A549 (cell line): ENCODE measurements around the gene RPP25L. TPM values are rescaled to one million over a fixed set of nuclear protein-coding genes. Genes with fewer than 3 reads are reported as not detected.

ENCODE experiments used
- ATAC-seq, 2 experiments: fragments of 200-7000 bp in 1 of 2; fragments of >200 bp in 1 of 2; cut with Nextera tagmentation in 1 of 2; cut with Tn5 transposase in 1 of 2; 3 replicates each; pipeline versions ENCODE4 v1.8.0 to v1.9.1; 2018 to 2020; ENCODE audit warnings: mild to moderate bottlenecking in 1 of 2, moderate library complexity in 1 of 2
- CTCF ChIA-PET: fragments of 300-600 bp; sonication (Branson Sonifier 250); formaldehyde crosslinking; extraction: SDS; loops from one replicate; lab custom pipeline; 2021; ENCODE audit warnings: antibody characterized with exemption, inconsistent platforms; lab: Yijun Ruan, JAX
- POLR2A ChIA-PET: fragments of 350-600 bp; formaldehyde crosslinking; extraction: SDS; loops from one replicate; lab custom pipeline; 2021; ENCODE audit warnings: antibody characterized with exemption, inconsistent platforms; lab: Yijun Ruan, JAX
- DNase-seq, 2 experiments: peaks; one replicate each; pipeline versions ENCODE4 v3.0.0 to v3.0.0-alpha.2; 2011 to 2016; ENCODE audit warnings: low read depth in 1 of 2, low spot score in 1 of 2
- FAIRE-seq: peaks from 2 replicates; lab custom pipeline; 2011; peaks lifted over from hg19 to GRCh38; lab: Jason Lieb, UNC
- H3K27ac ChIP-seq, 2 experiments: fragments of >200 bp; sonication (Bioruptor Twin); formaldehyde crosslinking; 3 replicates each; pipeline ENCODE4 v1.5.1; 2016 to 2017
- H3K4me1 ChIP-seq: fragments of >200 bp; sonication (Bioruptor Twin); formaldehyde crosslinking; 3 replicates; pipeline ENCODE4 v1.6.1; 2016
- H3K4me2 ChIP-seq: fragments of >200 bp; sonication (Bioruptor Twin); formaldehyde crosslinking; 3 replicates; pipeline ENCODE4 v1.6.1; 2016
- H3K4me3 ChIP-seq: fragments of >200 bp; sonication (Bioruptor Twin); formaldehyde crosslinking; 3 replicates; pipeline ENCODE4 v1.5.1; 2016
- H3K9me3 ChIP-seq: fragments of >200 bp; sonication (Bioruptor Twin); formaldehyde crosslinking; 3 replicates; pipeline ENCODE4 v1.6.1; 2016
- CBX2 ChIP-seq: fragments of 200-600 bp; sonication (generic); IDR thresholded peaks from 2 replicates; pipeline ENCODE4 v1.6.1; 2016; ENCODE audit warnings: low read depth, mild to moderate bottlenecking, borderline replicate concordance
- FOXS1 ChIP-seq: fragments of 250-450 bp; sonication (Bioruptor Pico); IDR thresholded peaks from 2 replicates; pipeline ENCODE4 v1.5.0; 2020; ENCODE audit warnings: mild to moderate bottlenecking, moderate library complexity
- HOXA7 ChIP-seq: fragments of 250-450 bp; sonication (Bioruptor Pico); IDR thresholded peaks from 2 replicates; pipeline ENCODE4 v1.5.0; 2020; ENCODE audit warnings: mild to moderate bottlenecking, moderate library complexity
- JUNB ChIP-seq: fragments of >200 bp; sonication (Bioruptor Twin); formaldehyde crosslinking; IDR thresholded peaks from 2 replicates; pipeline ENCODE4 v1.6.1; 2016
- KDM1A ChIP-seq: fragments of 200-600 bp; sonication (generic); IDR thresholded peaks from 2 replicates; pipeline ENCODE4 v1.6.1; 2016; ENCODE audit warnings: low read depth, mild to moderate bottlenecking
- KDM5A ChIP-seq: fragments of 200-600 bp; sonication (generic); IDR thresholded peaks from 2 replicates; pipeline ENCODE4 v1.6.1; 2016; ENCODE audit warnings: antibody characterized with exemption, mild to moderate bottlenecking
- NFE2L2 ChIP-seq: fragments of 150-350 bp; conservative IDR thresholded peaks from 2 replicates; pipeline ENCODE4 v1.6.1; 2014; ENCODE audit warnings: low read length
- RAD21 ChIP-seq, 2 experiments: fragments of >200 bp in 1 of 2; sonication (Bioruptor Twin) in 1 of 2; formaldehyde crosslinking in 1 of 2; IDR thresholded peaks in 1 of 2; conservative IDR thresholded peaks in 1 of 2; 2 replicates in 1 of 2; 3 replicates in 1 of 2; pipeline ENCODE4 v1.6.1; 2012 to 2018; ENCODE audit warnings: inconsistent platforms in 1 of 2
- SREBF2 ChIP-seq: fragments of 450-650 bp; IDR thresholded peaks from 2 replicates; pipeline ENCODE4 v1.6.1; 2014; ENCODE audit warnings: mild to moderate bottlenecking, moderate library complexity
- ZFP36 ChIP-seq: fragments of 450-650 bp; IDR thresholded peaks from 2 replicates; pipeline ENCODE4 v1.6.1; 2014; ENCODE audit warnings: borderline replicate concordance; ENCODE audit not compliant: partially characterized antibody
- ZNF302 ChIP-seq: fragments of 250-450 bp; sonication (Bioruptor Pico); IDR thresholded peaks from 2 replicates; pipeline ENCODE4 v1.9.0; 2021; ENCODE audit warnings: inconsistent platforms, mild to moderate bottlenecking, moderate library complexity
- WGBS: methylation state at CpG from one replicate; pipeline ENCODE4 v1.1.6; 2017; ENCODE audit errors: missing lambda C conversion rate; 5-methylcytosine and 5-hydroxymethylcytosine counted together
- polyA plus RNA-seq, 4 experiments: library from polyadenylated mRNA; depleted of rRNA in 3 of 4; stranded (reverse); fragments of >200 nt; fragmentation: RNase III in 1 of 4; extraction: RNeasy Plus Mini Kit Qiagen cat#74134 plus additional on column Dnase treatment in 1 of 4; gene quantifications; 2 replicates in 3 of 4; 3 replicates in 1 of 4; pipeline ENCODE4 v1.2.3, GENCODE V29; 2011 to 2017
- TF ChIP-seq, protein P1 (sequence below): fragments of 250-450 bp; sonication (Bioruptor Pico); IDR thresholded peaks from 2 replicates; pipeline ENCODE4 v1.5.0; 2021; ENCODE audit warnings: mild to moderate bottlenecking, moderate library complexity, borderline replicate concordance
- TF ChIP-seq, protein P2 (sequence below): fragments of 200-600 bp; sonication (generic); IDR thresholded peaks from 2 replicates; pipeline ENCODE4 v1.6.1; 2016; ENCODE audit warnings: antibody characterized with exemption, mild to moderate bottlenecking, moderate library complexity
- TF ChIP-seq, protein P3 (sequence below): IDR thresholded peaks from 2 replicates; pipeline ENCODE4 v1.6.1; 2012
- TF ChIP-seq, protein P4 (sequence below): fragments of >200 bp; sonication (Bioruptor Twin); formaldehyde crosslinking; IDR thresholded peaks from 2 replicates; pipeline ENCODE4 v1.6.1; 2016
- TF ChIP-seq, protein P5 (sequence below): fragments of 250-450 bp; sonication (Bioruptor Pico); IDR thresholded peaks from 2 replicates; pipeline ENCODE4 v1.5.0; 2020; ENCODE audit warnings: low read depth, mild to moderate bottlenecking, moderate library complexity

RPP25L gene
- polyA plus RNA-seq, 2 of the 4 experiments (the other 2 are of a cell fraction) = 40.8 to 41.7 TPM

DNA sequence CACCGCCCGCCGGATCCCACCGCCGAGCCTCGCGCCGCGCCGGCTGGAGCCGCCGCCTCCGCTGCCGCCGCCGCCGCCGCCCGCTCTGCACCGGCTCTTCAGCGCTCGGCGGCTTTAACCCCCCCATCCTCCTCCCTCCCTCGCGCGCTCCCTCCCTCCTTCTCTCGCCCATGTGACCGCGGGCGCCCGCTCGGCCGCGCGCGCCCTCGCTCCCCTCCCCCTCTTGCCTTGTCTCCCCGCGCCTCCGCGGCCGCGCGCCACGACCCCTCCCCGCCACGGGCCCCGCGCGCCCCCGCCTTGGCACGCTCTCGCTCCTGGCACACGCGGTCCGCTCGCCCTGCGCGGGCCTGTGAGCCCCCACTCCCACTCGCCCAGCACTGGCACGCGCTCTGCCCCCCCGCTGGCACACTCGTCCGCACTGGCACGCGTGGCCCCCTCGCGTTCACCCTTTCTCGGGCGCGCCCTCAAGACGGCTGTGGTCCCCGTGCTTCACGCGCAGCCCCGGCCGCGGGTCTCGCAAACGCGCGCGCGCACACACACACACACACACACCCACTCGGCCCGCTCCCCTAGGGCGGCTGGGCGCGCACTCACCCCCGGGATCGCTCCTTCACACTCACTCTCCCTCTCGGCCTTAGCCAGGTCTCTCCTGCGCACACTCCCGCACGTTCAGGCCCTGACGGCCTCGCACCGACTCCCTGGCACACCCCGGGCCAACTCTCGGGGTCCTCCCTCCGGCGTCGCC, 22.1 kb downstream of the RPP25L start, which contains the start of gene CNTFR:
Gene CNTFR, minus strand, starts transcription at position 89 of the 745 bp plus-strand sequence. CDS start 20,743 bp downstream, outside the sequence.
- Histone ChIP-seq H3K27ac (peak within 1 kb of the TSS in 1 of 2 experiments; percentile 74; a peak in 2 of 6 replicates), H3K9me3 (no peaks in the 10 kb centered on the region), H3K4me3 (peak within 1 kb of the TSS; percentile 53), H3K4me1 (peaks cover 7% of the 10 kb centered on the region; the same call in 2 of the 3 replicates), H3K4me2 (peak within 1 kb of the TSS; percentile 94)
- POLR2A ChIA-PET = no interaction called here
- CTCF ChIA-PET = interaction anchor here (0.6 to 17.1 kb wide), 3 partner anchors 40 to 186 kb away, joined by 3 to 168 read pairs (median 3); no protein-coding TSS in a partner anchor
- ATAC-seq (peak in 1 of 2 experiments; percentile 14; a peak in 1 of 6 replicates), DNase-seq (no peak), FAIRE-seq (no peak)
- 14% methylated on average over 20 of the region's 104 CpGs for WGBS
- no peak for TF ChIP-seq KDM5A
- TF ChIP-seq, protein P1, sequence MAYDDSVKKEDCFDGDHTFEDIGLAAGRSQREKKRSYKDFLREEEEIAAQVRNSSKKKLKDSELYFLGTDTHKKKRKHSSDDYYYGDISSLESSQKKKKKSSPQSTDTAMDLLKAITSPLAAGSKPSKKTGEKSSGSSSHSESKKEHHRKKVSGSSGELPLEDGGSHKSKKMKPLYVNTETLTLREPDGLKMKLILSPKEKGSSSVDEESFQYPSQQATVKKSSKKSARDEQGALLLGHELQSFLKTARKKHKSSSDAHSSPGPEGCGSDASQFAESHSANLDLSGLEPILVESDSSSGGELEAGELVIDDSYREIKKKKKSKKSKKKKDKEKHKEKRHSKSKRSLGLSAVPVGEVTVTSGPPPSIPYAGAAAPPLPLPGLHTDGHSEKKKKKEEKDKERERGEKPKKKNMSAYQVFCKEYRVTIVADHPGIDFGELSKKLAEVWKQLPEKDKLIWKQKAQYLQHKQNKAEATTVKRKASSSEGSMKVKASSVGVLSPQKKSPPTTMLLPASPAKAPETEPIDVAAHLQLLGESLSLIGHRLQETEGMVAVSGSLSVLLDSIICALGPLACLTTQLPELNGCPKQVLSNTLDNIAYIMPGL (CRISPR knock-in tag) = no peak
- no peak for TF ChIP-seq KDM1A
- no peak for TF ChIP-seq SREBF2
- TF ChIP-seq CBX2 = no peak
- TF ChIP-seq, protein P2, sequence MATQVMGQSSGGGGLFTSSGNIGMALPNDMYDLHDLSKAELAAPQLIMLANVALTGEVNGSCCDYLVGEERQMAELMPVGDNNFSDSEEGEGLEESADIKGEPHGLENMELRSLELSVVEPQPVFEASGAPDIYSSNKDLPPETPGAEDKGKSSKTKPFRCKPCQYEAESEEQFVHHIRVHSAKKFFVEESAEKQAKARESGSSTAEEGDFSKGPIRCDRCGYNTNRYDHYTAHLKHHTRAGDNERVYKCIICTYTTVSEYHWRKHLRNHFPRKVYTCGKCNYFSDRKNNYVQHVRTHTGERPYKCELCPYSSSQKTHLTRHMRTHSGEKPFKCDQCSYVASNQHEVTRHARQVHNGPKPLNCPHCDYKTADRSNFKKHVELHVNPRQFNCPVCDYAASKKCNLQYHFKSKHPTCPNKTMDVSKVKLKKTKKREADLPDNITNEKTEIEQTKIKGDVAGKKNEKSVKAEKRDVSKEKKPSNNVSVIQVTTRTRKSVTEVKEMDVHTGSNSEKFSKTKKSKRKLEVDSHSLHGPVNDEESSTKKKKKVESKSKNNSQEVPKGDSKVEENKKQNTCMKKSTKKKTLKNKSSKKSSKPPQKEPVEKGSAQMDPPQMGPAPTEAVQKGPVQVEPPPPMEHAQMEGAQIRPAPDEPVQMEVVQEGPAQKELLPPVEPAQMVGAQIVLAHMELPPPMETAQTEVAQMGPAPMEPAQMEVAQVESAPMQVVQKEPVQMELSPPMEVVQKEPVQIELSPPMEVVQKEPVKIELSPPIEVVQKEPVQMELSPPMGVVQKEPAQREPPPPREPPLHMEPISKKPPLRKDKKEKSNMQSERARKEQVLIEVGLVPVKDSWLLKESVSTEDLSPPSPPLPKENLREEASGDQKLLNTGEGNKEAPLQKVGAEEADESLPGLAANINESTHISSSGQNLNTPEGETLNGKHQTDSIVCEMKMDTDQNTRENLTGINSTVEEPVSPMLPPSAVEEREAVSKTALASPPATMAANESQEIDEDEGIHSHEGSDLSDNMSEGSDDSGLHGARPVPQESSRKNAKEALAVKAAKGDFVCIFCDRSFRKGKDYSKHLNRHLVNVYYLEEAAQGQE = no peak
- no peak for TF ChIP-seq ZFP36
- TF ChIP-seq FOXS1 (CRISPR knock-in tag) = no peak
- TF ChIP-seq HOXA7 (CRISPR knock-in tag) = no peak
- TF ChIP-seq, protein P3, sequence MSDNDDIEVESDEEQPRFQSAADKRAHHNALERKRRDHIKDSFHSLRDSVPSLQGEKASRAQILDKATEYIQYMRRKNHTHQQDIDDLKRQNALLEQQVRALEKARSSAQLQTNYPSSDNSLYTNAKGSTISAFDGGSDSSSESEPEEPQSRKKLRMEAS = no peak
- TF ChIP-seq, protein P4, sequence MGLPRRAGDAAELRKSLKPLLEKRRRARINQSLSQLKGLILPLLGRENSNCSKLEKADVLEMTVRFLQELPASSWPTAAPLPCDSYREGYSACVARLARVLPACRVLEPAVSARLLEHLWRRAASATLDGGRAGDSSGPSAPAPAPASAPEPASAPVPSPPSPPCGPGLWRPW = no peak
- TF ChIP-seq, protein P5, sequence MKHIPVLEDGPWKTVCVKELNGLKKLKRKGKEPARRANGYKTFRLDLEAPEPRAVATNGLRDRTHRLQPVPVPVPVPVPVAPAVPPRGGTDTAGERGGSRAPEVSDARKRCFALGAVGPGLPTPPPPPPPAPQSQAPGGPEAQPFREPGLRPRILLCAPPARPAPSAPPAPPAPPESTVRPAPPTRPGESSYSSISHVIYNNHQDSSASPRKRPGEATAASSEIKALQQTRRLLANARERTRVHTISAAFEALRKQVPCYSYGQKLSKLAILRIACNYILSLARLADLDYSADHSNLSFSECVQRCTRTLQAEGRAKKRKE = no peak
- TF ChIP-seq NFE2L2 = no peak
- no peak for TF ChIP-seq RAD21 (conservative IDR thresholded peaks at IDR 0.05 in 1 of 2, IDR thresholded peaks at IDR 0.05 in 1 of 2)
- TF ChIP-seq ZNF302 = no peak
- TF ChIP-seq JUNB = no peak
